Natural killer cell (primary cell): ENCODE measurements around the gene ALDH16A1. TPM values are rescaled to one million over a fixed set of nuclear protein-coding genes. Genes with fewer than 3 reads are reported as not detected.

Source experiments
- ATAC-seq, 3 donors: fragments of 150-1000 bp in 2 of 3; fragments of 200-7000 bp in 1 of 3; cut with Tn5 transposase; 1 replicate in 1 of 3; 2 replicates in 2 of 3; pipeline ENCODE4 v1.10.0; 2021; ENCODE audit warnings: mild to moderate bottlenecking in 2 of 3, moderate library complexity in 2 of 3
- DNase-seq, 2 donors: peaks; one replicate each; pipeline versions ENCODE4 v3.0.0 to v3.0.0-alpha.2; 2013 to 2021; ENCODE audit warnings: mixed read lengths in 1 of 2
- H3K27ac ChIP-seq: one replicate; pipeline ENCODE4 v1.5.1; 2013; ENCODE audit warnings: mild to moderate bottlenecking, low read length
- H3K27me3 ChIP-seq: one replicate; pipeline ENCODE4 v1.6.1; 2013; ENCODE audit warnings: low read length; ENCODE audit not compliant: control insufficient read depth, insufficient read depth
- H3K36me3 ChIP-seq: one replicate; pipeline ENCODE4 v1.6.1; 2013; ENCODE audit warnings: low read length; ENCODE audit not compliant: control insufficient read depth, insufficient read depth
- H3K4me1 ChIP-seq: one replicate; pipeline ENCODE4 v1.6.1; 2013; ENCODE audit warnings: low read length; ENCODE audit not compliant: control insufficient read depth, insufficient read depth
- H3K4me3 ChIP-seq: one replicate; pipeline ENCODE4 v1.5.1; 2013; ENCODE audit warnings: low read length
- H3K9me3 ChIP-seq: one replicate; pipeline ENCODE4 v1.6.1; 2013; ENCODE audit warnings: low read length; ENCODE audit not compliant: control insufficient read depth, insufficient read depth
- H3K27ac Mint-ChIP-seq, 2 donors: one replicate each; pipeline ENCODE4 v1.8.0; 2022; ENCODE audit warnings: mild to moderate bottlenecking in 2 of 2, mixed read lengths in 2 of 2, moderate library complexity in 1 of 2
- H3K27me3 Mint-ChIP-seq, 2 donors: one replicate each; pipeline ENCODE4 v1.8.0; 2022; ENCODE audit warnings: low read depth in 2 of 2, mixed read lengths in 2 of 2
- H3K36me3 Mint-ChIP-seq: one replicate; pipeline ENCODE4 v1.8.0; 2022; ENCODE audit warnings: mixed read lengths
- H3K4me1 Mint-ChIP-seq, 2 donors: one replicate each; pipeline ENCODE4 v1.8.0; 2022; ENCODE audit warnings: mixed read lengths in 2 of 2
- H3K4me3 Mint-ChIP-seq: one replicate; pipeline ENCODE4 v1.8.0; 2022; ENCODE audit warnings: mild to moderate bottlenecking, moderate library complexity, mixed read lengths
- H3K9me3 Mint-ChIP-seq, 2 donors: one replicate each; pipeline ENCODE4 v1.8.0; 2022; ENCODE audit warnings: mixed read lengths in 2 of 2
- CTCF ChIP-seq: fragments of 200-600 bp; IDR thresholded peaks from one replicate; pipeline ENCODE4 v1.8.0; 2022; ENCODE audit warnings: antibody characterized with exemption
- WGBS: methylation state at CpG from one replicate; pipeline ENCODE4 v1.1.7; 2013; ENCODE audit warnings: missing lambda C conversion rate; ENCODE audit not compliant: insufficient coverage; 5-methylcytosine and 5-hydroxymethylcytosine counted together
- intact Hi-C: fragments of 100-400 bp; cut with micrococcal nuclease; formaldehyde crosslinking; loops from one replicate; pipeline ENCODE4 v1.14.2; 2022
- total RNA-seq, 4 donors: library from RNA; stranded (reverse); fragments of 120-200 nt in 1 of 4; gene quantifications; one replicate each; pipeline versions ENCODE4 v1.2.3 to v1.2.4, GENCODE V29; 2013 to 2022

ALDH16A1 gene
- total RNA-seq, 3 donors from 2014 or later (not counting 1 experiment from before 2014, with no cell fraction given) = 39.9 to 43.2 (median 41.4) TPM

- Mint-ChIP-seq H3K9me3 (no peaks in the 10 kb centered on the region), H3K27me3 (peaks cover 64 to 65% of the 10 kb centered on the region in 2 donors), H3K4me3 (peak overlapping the region; percentile 51), H3K36me3 (no peaks in the 10 kb centered on the region), H3K4me1 (peaks cover 26 to 55% of the 10 kb centered on the region in 2 donors), H3K27ac (no peak overlapping the region)
- peaks cover 43% of the 10 kb centered on the region for H3K4me1 ChIP-seq
- intact Hi-C loops = no loop called here
- TF ChIP-seq CTCF = no peak
- no peaks in the 10 kb centered on the region for H3K9me3 ChIP-seq
- H3K27ac ChIP-seq = no peak overlapping the region
- 43% methylated on average over 19 of the region's 19 CpGs for WGBS
- no peaks in the 10 kb centered on the region for H3K36me3 ChIP-seq
- no peak overlapping the region for H3K4me3 ChIP-seq
- DNase-seq (no peak), ATAC-seq (no peak)
- peaks cover 57% of the 10 kb centered on the region for H3K27me3 ChIP-seq
Measured at GRCh38 chr19:49440439-49441209, 12.4 kb upstream of the ALDH16A1 start.

GRCh38 chr19:49441210-49441959 lies 11.6 kb upstream of the ALDH16A1 start, which contains the start of gene SLC17A7:
SLC17A7 (minus strand) TSS chr19:49441527; CDS start chr19:49441379, 148 bp downstream.
- DNase-seq = peak in 1 of 2 donors; percentile 72
- peaks cover 51% of the 10 kb centered on the region for H3K27me3 ChIP-seq
- H3K27me3 Mint-ChIP-seq = peaks cover 56 to 58% of the 10 kb centered on the region in 2 donors
- intact Hi-C loops = no loop called here
- H3K36me3 Mint-ChIP-seq = no peaks in the 10 kb centered on the region
- H3K27ac ChIP-seq = no peak within 1 kb of the TSS
- H3K4me3 Mint-ChIP-seq = peak within 1 kb of the TSS; percentile 83
- H3K27ac Mint-ChIP-seq = peak within 1 kb of the TSS in 1 of 2 donors; percentile 88
- peaks cover 18 to 52% of the 10 kb centered on the region in 2 donors for H3K4me1 Mint-ChIP-seq
- no peak within 1 kb of the TSS for H3K4me3 ChIP-seq
- no peaks in the 10 kb centered on the region for H3K36me3 ChIP-seq
- H3K9me3 ChIP-seq = no peaks in the 10 kb centered on the region
- peak in 2 of 3 donors; percentile 17 to 20 for ATAC-seq
- TF ChIP-seq CTCF = no peak
- 4% methylated on average over 56 of the region's 56 CpGs for WGBS
- H3K4me1 ChIP-seq = peaks cover 38% of the 10 kb centered on the region
- H3K9me3 Mint-ChIP-seq = no peaks in the 10 kb centered on the region

GRCh38 chr19:49441960-49442350 lies 11.1 kb upstream of the ALDH16A1 start:
- Histone ChIP-seq H3K9me3 (no peaks in the 10 kb centered on the region), H3K27ac (no peak overlapping the region), H3K4me3 (no peak overlapping the region), H3K27me3 (peaks cover 46% of the 10 kb centered on the region), H3K4me1 (peaks cover 33% of the 10 kb centered on the region), H3K36me3 (peaks cover 5% of the 10 kb centered on the region)
- peak overlapping the region in 1 of 2 donors; percentile 88 for H3K27ac Mint-ChIP-seq
- WGBS = 28% methylated on average over 14 of the region's 14 CpGs
- H3K27me3 Mint-ChIP-seq = peaks cover 50 to 52% of the 10 kb centered on the region in 2 donors
- TF ChIP-seq CTCF = no peak
- intact Hi-C loops = no loop called here
- no peaks in the 10 kb centered on the region for H3K36me3 Mint-ChIP-seq
- DNase-seq (no peak), ATAC-seq (no peak)
- H3K9me3 Mint-ChIP-seq = no peaks in the 10 kb centered on the region
- H3K4me3 Mint-ChIP-seq = peak overlapping the region; percentile 83
- H3K4me1 Mint-ChIP-seq = peaks cover 17 to 49% of the 10 kb centered on the region in 2 donors
